CD4-positive, alpha-beta T cell treated with Interleukin-4 for 4 hours (primary cell): ENCODE data around the gene SLC43A1.

Experiments
- DNase-seq: peaks from one replicate; pipeline ENCODE4 v3.0.0-alpha.2; 2020

Gene SLC43A1

GRCh38 chr11:57497303-57498247 lies 17.9 kb downstream of the SLC43A1 start:
- DNase-seq, result no peak

- DNase-seq, result no peak
These were observed 19.2 kb downstream of the SLC43A1 start for GRCh38 chr11:57496109-57496820.

DNA sequence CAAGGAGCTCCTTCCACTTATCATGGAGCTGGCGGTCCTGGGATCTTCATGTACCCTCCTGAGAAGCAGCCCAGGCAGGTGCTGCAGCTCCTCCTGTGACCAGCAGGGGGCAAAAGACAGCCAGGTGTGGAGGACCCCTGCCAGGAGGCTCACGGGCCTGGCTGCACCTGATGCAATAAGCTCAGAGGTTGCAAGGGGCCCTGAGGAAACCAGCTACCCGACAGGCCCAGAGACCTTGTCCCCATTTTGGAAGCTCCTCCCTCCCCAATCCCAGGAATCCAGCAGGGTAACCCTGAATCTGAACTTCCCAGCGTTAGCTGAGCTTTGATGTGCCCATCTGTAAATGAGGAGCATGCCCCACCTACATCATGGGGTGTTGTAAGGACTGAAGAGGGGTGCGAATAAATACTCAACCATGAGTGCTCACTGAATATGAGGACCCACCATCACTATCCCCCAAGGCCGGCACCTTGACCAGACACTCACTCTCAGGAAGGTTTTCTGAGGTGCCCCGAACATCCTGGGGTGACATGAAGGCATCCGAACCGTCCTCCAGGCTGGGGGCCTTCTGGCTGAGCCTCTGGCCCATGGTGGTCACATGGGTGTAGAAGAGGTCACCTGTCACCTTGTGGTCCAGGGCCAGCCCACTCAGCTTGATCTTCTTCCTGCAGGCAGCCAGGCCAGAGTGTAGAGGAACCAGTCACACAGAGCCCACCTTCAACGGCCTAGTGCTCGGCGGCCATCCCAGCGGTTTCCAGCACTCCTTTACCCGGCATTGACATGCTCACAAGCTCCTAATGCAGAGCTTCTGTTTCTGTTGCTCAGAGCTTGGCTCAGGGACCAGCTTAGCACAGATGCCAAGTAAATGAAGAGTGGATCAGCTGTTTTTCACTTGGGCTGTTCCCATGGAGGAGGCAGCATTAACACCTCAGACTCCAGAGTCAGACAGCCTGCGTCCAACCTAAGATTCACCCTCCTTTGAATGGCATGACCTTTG lies 21.7 kb downstream of the SLC43A1 start:
- DNase-seq, result peak; percentile 72

DNA sequence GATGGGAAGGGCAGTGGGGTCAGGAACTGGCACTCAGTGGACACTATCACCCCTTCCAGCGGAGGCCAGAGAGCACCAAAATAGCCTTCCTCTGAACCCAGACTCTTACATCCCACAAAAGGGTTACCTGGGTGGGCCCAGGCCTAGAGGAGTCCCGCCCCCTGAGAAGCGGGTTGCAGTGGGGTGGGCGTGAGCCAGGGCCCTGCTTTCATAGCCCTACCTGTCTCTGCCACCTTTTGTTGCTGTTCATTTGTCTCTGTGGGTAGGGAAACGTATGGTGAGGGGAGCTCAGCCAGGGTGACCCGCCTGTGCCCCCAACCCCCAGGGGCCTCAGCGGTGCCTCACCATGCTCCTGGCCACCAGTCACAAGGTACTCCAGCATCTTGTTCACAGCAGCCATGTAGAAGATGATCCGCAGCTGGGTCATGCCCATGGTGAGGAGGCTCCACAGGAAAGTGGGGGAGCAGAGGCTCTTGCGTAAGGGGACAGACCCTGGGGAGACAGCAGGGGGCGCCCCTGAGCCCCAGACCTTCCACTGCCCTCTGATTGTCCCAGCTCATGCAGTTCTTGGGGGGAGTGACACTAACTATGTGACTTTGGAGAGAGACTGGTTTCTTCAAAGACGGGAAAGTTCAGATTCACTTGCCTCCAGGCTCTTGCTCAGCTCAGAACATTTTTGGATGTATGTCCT lies 24.0 kb downstream of the SLC43A1 start:
- peak; percentile 29 for DNase-seq

GRCh38 chr11:57490456-57491248 lies 24.9 kb downstream of the SLC43A1 start:
- no peak for DNase-seq

DNA sequence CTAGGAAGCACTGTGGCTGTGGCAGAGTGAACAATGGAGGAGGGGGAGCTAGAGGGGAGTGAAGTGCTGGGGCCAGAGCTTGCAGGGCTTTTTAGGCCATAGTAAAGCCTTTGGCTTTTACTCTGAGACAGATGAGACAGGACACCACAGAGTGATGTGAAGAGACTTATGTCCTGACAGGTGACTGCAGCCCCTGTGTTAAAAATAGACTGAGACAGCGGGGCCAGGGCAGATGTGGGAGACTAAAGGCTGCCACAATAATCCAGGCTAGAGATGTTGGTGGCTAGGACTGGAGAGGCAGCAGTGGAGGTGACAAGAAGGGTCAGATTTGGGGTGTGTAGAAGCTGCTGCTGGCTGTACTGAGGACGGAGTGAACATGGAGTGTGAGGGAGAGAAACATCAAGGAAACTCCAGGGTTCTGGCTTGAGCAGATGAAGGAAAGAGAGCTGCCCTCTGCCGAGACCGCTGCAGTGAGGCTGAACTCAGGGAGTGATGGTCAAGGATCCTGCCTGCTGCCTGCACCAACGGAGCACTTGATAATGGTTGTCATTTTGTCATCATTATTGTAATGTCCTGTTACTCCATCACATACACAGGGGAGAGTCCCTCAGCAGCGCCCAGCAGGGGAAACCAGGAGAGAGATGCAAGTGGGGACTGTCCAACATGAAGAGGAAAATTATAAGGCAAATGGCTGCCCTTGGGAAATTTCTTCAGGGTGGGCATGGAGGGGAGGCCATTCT lies 27.4 kb downstream of the SLC43A1 start:
- DNase-seq, result no peak

DNA sequence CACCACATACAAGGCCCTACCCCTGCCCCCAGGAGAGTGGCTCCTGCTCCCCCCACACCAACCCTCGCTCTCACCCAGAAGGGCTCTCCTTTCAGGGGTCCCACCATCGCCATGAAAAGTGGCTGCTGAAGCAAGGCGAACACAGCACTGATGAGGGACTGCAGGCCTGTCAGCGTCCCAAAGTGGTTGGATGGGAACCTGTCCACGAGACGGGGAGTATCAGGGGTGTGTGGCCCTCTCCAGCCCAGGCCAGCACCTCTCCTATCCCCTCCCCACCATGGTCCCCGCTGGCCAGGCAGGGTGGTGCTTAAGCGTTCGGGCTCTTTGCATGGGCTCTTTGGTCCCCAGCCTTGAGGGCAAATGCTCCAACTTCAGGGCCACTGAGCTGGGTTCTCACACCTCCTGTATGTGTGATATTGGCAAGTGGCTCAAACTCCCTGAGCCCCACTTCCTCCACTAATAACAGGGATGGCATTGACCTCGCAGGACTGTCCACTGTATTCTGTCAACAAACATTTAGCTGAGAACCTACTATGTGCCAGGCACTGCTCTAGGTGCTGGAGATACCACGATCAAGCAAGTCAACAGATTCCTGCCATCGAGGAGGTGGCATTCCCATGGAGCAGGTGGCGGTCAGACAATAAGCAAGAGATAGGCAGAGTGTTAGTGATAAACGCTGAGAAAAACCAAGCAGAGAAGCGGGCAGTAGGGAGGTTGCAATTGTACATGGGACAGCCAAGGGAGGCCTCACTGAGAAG lies 28.3 kb downstream of the SLC43A1 start:
- DNase-seq, result no peak

- DNase-seq, result no peak
These were observed 30.1 kb downstream of the SLC43A1 start for GRCh38 chr11:57485217-57485990.

GRCh38 chr11:57484141-57484710 lies 31.3 kb downstream of the SLC43A1 start:
- DNase-seq, result no peak

DNA sequence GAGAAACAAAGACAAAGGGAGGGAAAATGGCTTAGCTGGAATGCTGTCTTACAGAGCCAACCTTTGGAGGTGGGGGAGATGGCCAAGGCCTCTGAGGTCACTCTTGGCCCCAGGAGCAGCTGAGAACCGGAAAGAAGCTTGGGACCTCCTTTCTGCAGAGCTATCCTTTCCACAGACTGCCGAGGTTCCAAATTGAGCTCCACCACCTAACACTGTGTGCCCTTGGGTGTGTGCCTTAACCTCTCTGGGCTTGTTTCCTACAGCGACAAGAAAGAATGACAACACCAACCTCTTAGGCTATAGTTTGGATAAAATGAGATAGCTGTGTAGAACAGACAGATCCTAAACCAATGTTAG lies 32.0 kb downstream of the SLC43A1 start:
- no peak for DNase-seq

- no peak for DNase-seq
These were observed 32.5 kb downstream of the SLC43A1 start for GRCh38 chr11:57482782-57483561.

DNA sequence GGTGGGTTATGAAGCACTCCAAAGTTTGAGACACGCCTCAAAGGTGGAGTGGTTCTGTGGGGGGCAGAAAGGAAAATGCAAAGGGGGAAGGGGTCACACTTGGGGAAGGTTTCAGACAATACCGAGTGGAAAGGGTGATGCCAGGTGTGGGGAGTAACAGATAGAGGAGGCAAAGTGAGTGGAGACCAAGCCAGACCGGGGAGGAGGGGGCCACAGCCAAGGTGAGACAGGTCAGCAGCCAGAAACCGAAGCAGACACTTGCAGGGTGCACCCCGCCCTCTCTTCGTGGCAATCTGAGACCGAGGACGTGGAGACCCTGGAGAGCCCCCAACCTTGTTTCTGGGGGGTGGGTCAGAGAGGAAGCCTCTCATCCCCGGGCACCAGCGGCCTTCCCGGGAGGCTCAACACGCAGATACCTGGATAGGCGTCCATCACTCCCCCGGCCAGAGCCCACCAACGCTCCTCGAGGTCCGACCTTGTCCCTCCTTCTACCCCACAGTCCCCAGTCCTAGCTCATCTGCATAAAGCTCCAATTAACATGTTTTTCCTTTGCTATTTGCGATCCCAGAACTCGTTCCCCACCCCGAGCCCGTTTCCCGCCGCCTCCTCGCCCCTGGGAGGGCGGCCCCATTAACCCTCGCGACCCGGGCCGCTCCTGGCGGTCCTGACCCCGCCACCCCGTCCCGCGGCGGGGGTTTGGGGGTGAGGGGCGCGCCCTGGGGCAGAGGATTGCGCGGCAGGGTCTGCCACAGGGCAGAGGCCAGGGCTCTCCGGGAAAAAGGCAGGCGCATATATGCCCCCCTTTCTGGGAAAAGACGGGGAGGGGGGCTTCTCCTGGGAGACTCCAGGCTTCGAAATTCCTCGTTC lies 33.4 kb downstream of the SLC43A1 start:
- DNase-seq, result no peak

DNA sequence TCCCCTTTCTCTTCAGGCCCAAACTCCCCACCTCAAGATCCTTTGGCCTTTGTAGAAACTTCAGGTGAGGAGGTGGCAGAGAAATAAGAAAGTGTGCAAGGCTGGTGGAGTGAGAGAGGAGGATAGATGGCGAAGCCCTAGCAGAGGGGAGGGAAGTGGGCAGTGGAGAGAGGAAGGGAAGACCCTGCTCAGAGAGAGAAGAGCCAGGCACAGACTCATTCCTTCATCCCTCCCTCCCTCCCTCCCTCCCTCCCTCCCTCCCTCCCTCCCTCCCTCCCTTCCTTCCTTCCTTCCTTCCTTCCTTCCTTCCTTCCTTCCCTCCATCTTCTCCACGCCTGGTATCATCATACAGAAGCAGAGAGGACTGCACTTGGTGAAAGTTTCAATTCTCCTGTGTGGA lies 34.2 kb downstream of the SLC43A1 start:
- no peak for DNase-seq

GRCh38 chr11:57480409-57481137 lies 34.9 kb downstream of the SLC43A1 start:
- peak; percentile 51 for DNase-seq

- DNase-seq, result no peak
These were observed 35.6 kb downstream of the SLC43A1 start for GRCh38 chr11:57479911-57480310.

DNA sequence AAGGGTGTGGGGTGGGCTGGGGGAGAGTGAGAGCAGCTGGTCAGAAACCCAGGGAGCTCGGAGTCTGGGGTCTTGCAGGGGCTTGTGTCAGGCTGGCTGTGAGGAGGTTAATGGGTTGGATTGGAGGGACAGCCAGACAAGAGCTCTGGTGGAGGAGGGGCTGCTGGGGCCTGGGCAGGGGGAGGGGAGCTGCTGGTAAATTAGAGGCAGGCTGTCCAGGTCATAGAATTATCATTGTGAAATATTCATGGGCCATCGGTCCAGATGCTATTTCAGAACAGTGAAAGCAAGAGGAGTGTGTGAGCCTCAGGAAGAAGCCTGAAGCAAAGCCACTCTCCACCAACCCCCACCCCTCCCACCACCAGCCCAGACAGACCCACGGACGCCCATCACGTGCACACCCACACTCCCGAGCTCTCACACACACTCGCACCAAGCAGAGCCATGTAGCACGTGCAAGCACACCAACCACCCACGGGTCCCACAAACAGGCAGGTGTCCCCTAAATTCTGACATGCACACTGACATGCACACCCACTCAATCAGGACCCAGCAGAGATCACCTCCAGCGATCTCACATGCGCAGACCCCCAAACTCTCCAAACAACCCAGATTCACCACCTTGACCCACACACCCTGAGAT lies 36.4 kb downstream of the SLC43A1 start:
- DNase-seq, result no peak
